ENCODE data around the gene DMRT1. TPM values are rescaled to one million over a fixed set of nuclear protein-coding genes. Genes with fewer than 3 reads are reported as not detected.

DMRT1 gene
- total RNA-seq, 4 donors from 2014 or later: not detected

- no peak for DNase-seq (ENCODE audit: low spot score in 2 of 2)
- Histone ChIP-seq H3K4me1 (no peaks in the 10 kb centered on the region), H3K27me3 (no peaks in the 10 kb centered on the region), H3K27ac (no peak overlapping the region), H3K36me3 (no peaks in the 10 kb centered on the region), H3K4me3 (no peak overlapping the region), H3K9me3 (no peaks in the 10 kb centered on the region)
- 74% methylated on average over 3 of the region's 3 CpGs for WGBS, 2 donors
- TF ChIP-seq POLR2A (IDR thresholded peaks at IDR 0.05) (no peak), EP300 (IDR thresholded peaks at IDR 0.05) (no peak), CTCF (IDR thresholded peaks at IDR 0.05) (no peak)
Observed at GRCh38 chr9:917730-918129, 76.2 kb downstream of the DMRT1 start.

GRCh38 chr9:920927-921326 is 79.4 kb downstream of the DMRT1 start:
- no peak for TF ChIP-seq POLR2A (IDR thresholded peaks at IDR 0.05)
- no peak for TF ChIP-seq CTCF (IDR thresholded peaks at IDR 0.05)
- TF ChIP-seq EP300 (IDR thresholded peaks at IDR 0.05): no peak
- Histone ChIP-seq H3K27ac (no peak overlapping the region), H3K27me3 (no peaks in the 10 kb centered on the region), H3K4me3 (no peak overlapping the region), H3K9me3 (no peaks in the 10 kb centered on the region), H3K4me1 (no peaks in the 10 kb centered on the region), H3K36me3 (no peaks in the 10 kb centered on the region)
- no peak for DNase-seq (ENCODE audit: low spot score in 2 of 2)
- WGBS, 2 donors: 62 to 80% methylated on average over 4 of the region's 4 CpGs

DNA sequence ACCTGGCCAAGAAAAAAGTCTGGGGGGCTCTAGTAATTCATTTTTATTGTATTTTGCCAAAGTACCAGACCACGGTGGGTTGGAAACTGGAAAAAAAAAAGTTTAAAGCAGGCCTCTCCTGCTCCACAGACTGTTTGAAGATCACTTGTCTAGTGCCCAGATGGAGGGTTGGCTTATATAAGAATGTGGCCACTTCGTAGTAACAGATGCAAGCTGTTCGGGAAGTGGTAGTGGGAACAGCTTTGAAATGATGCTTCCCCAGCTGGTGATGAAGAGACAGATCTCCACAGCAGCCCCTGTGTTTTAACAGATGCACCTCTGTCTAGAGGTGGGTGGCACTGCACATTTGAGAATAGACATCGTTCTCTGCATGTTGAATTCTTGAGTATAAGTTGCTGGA is 80.7 kb downstream of the DMRT1 start:
- no peaks in the 10 kb centered on the region for H3K36me3 ChIP-seq
- WGBS, 2 donors: 80 to 91% methylated on average over 4 of the region's 4 CpGs
- no peak overlapping the region for H3K4me3 ChIP-seq
- H3K4me1 ChIP-seq: no peaks in the 10 kb centered on the region
- no peak for DNase-seq (ENCODE audit: low spot score in 2 of 2)
- H3K9me3 ChIP-seq: no peaks in the 10 kb centered on the region
- H3K27me3 ChIP-seq: no peaks in the 10 kb centered on the region
- no peak overlapping the region for H3K27ac ChIP-seq
- TF ChIP-seq POLR2A (IDR thresholded peaks at IDR 0.05): no peak
- no peak for TF ChIP-seq EP300 (IDR thresholded peaks at IDR 0.05)
- no peak for TF ChIP-seq CTCF (IDR thresholded peaks at IDR 0.05)

DNA sequence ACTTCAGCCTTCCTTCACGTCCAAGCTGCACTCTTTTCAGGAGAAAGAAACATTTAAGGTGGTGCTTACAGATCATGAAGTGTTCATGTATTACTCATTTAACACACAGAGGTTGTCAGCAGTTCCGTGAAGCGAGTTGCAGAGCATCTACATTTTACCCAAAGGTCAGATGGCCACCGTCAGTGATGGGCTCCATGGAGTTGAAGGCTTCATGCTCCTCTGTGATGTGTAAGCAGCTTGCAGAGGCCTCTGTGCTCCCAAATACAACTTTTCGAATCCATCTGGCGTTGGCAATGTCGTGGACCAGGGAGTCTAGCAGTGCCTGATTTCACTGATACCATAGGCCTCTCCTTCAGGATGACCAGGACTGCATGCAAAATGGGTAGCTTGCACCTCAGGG is 81.2 kb downstream of the DMRT1 start:
- Histone ChIP-seq H3K27ac (no peak overlapping the region), H3K9me3 (no peaks in the 10 kb centered on the region), H3K4me1 (no peaks in the 10 kb centered on the region), H3K27me3 (no peaks in the 10 kb centered on the region), H3K4me3 (no peak overlapping the region), H3K36me3 (no peaks in the 10 kb centered on the region)
- TF ChIP-seq CTCF (IDR thresholded peaks at IDR 0.05): no peak
- TF ChIP-seq POLR2A (IDR thresholded peaks at IDR 0.05): no peak
- TF ChIP-seq EP300 (IDR thresholded peaks at IDR 0.05): no peak
- DNase-seq (ENCODE audit: low spot score in 2 of 2): no peak
- 76 to 83% methylated on average over 7 of the region's 7 CpGs for WGBS, 2 donors

GRCh38 chr9:926976-927375 is 85.5 kb downstream of the DMRT1 start:
- Histone ChIP-seq H3K9me3 (no peaks in the 10 kb centered on the region), H3K36me3 (no peaks in the 10 kb centered on the region), H3K4me1 (no peaks in the 10 kb centered on the region), H3K27ac (no peak overlapping the region), H3K27me3 (no peaks in the 10 kb centered on the region), H3K4me3 (no peak overlapping the region)
- WGBS, 2 donors: 87 to 89% methylated on average over 8 of the region's 8 CpGs
- TF ChIP-seq POLR2A (IDR thresholded peaks at IDR 0.05) (no peak), CTCF (IDR thresholded peaks at IDR 0.05) (no peak), EP300 (IDR thresholded peaks at IDR 0.05) (no peak)
- DNase-seq (ENCODE audit: low spot score in 2 of 2): no peak

Data from tibial nerve (tissue), 4 donors.